Smooth muscle cell (in vitro differentiated cells): ENCODE measurements around the gene BCO2. TPM values are rescaled to one million over a fixed set of nuclear protein-coding genes. Genes with fewer than 3 reads are reported as not detected.

Experiments used
- DNase-seq: peaks from one replicate; lab custom pipeline; 2025; ENCODE audit not compliant: unreplicated experiment; lab: John Stamatoyannopoulos, UW
- H2AFZ ChIP-seq: fragments of 200-600 bp; sonication (generic); 2 replicates; pipeline ENCODE4 v1.6.0; 2016; ENCODE audit warnings: antibody characterized with exemption, low read depth, mild to moderate bottlenecking
- H3F3A ChIP-seq: fragments of 200-600 bp; sonication (generic); 2 replicates; pipeline ENCODE4 v1.6.0; 2017; ENCODE audit warnings: antibody characterized with exemption, low read depth
- H3K27ac ChIP-seq: fragments of 200-600 bp; sonication (generic); 2 replicates; pipeline ENCODE4 v1.5.1; 2016; ENCODE audit warnings: low read depth, mild to moderate bottlenecking
- H3K27me3 ChIP-seq: fragments of 200-600 bp; sonication (generic); 2 replicates; pipeline ENCODE4 v1.6.1; 2016; ENCODE audit warnings: low read depth, mild to moderate bottlenecking
- H3K36me3 ChIP-seq: fragments of 200-600 bp; sonication (generic); 2 replicates; pipeline ENCODE4 v1.5.1; 2016; ENCODE audit warnings: low read depth
- H3K4me1 ChIP-seq: fragments of 200-600 bp; sonication (generic); 2 replicates; pipeline ENCODE4 v1.5.1; 2016; ENCODE audit warnings: low read depth
- H3K4me2 ChIP-seq: fragments of 200-600 bp; sonication (generic); 2 replicates; pipeline ENCODE4 v1.6.0; 2016; ENCODE audit warnings: mild to moderate bottlenecking
- H3K4me3 ChIP-seq: fragments of 200-600 bp; sonication (generic); 2 replicates; pipeline ENCODE4 v1.5.1; 2016; ENCODE audit warnings: mild to moderate bottlenecking
- H3K79me2 ChIP-seq: fragments of 200-600 bp; sonication (generic); 2 replicates; pipeline ENCODE4 v1.6.0; 2016; ENCODE audit warnings: low read depth, mild to moderate bottlenecking
- H3K9ac ChIP-seq: fragments of 200-600 bp; sonication (generic); 2 replicates; pipeline ENCODE4 v1.6.0; 2016; ENCODE audit warnings: low read depth
- H3K9me3 ChIP-seq: fragments of 200-600 bp; sonication (generic); replicated peaks from 2 replicates; pipeline ENCODE4 v1.5.1; 2016; ENCODE audit warnings: low read depth
- H4K20me1 ChIP-seq: fragments of 200-600 bp; sonication (generic); 2 replicates; pipeline ENCODE4 v1.6.0; 2016; ENCODE audit warnings: low read depth
- CTCF ChIP-seq: fragments of 200-600 bp; sonication (generic); IDR thresholded peaks from 2 replicates; pipeline ENCODE4 v1.5.1; 2017; ENCODE audit warnings: borderline replicate concordance, mild to moderate bottlenecking, antibody characterized with exemption; ENCODE audit not compliant: insufficient read depth, poor library complexity, severe bottlenecking
- WGBS: methylation state at CpG from one replicate; pipeline ENCODE4 v1.1.7; 2016; ENCODE audit warnings: low lambda C conversion rate; 5-methylcytosine and 5-hydroxymethylcytosine counted together
- polyA plus RNA-seq: library from polyadenylated mRNA; unstranded; fragments of >200 nt; fragmentation: Nextera tagmentation; extraction: Ambion mirVana; gene quantifications from 2 replicates; pipeline ENCODE4 v1.2.1, GENCODE V29; 2016
- total RNA-seq: library from RNA; depleted of rRNA; stranded (reverse); fragments of >200 nt; gene quantifications from 2 replicates; pipeline ENCODE4 v1.2.3, GENCODE V29; 2014

Gene BCO2
- total and polyA plus RNA-seq, 2 experiments from 2014 or later = 0.82 to 1.8 TPM

GRCh38 chr11:112178428-112178827 lies 3.1 kb downstream of the BCO2 start:
- H2AFZ ChIP-seq = no peak overlapping the region
- no peak overlapping the region for H3K27ac ChIP-seq
- H3K4me1 ChIP-seq = no peaks in the 10 kb centered on the region
- WGBS = 94% methylated on average over 1 of the region's 1 CpG
- no peaks in the 10 kb centered on the region for H3K9me3 ChIP-seq
- TF ChIP-seq CTCF = no peak
- H3K27me3 ChIP-seq = no peaks in the 10 kb centered on the region
- DNase-seq = no peak
- H4K20me1 ChIP-seq = no peaks in the 10 kb centered on the region
- no peaks in the 10 kb centered on the region for H3K79me2 ChIP-seq
- H3K36me3 ChIP-seq = no peaks in the 10 kb centered on the region
- no peak overlapping the region for H3K4me2 ChIP-seq
- H3K4me3 ChIP-seq = peak overlapping the region; percentile 41
- no peaks in the 10 kb centered on the region for H3F3A ChIP-seq
- no peak overlapping the region for H3K9ac ChIP-seq

GRCh38 chr11:112178936-112179335 lies 3.6 kb downstream of the BCO2 start:
- WGBS = 76% methylated on average over 3 of the region's 3 CpGs
- TF ChIP-seq CTCF = no peak
- no peak overlapping the region for H3K4me2 ChIP-seq

GRCh38 chr11:112179601-112180000 lies 4.3 kb downstream of the BCO2 start:
- H3F3A ChIP-seq = no peaks in the 10 kb centered on the region
- H4K20me1 ChIP-seq = no peaks in the 10 kb centered on the region
- H3K36me3 ChIP-seq = no peaks in the 10 kb centered on the region
- DNase-seq = no peak
- no peak overlapping the region for H3K9ac ChIP-seq
- no peak overlapping the region for H3K4me3 ChIP-seq
- no peaks in the 10 kb centered on the region for H3K27me3 ChIP-seq
- H3K9me3 ChIP-seq = no peaks in the 10 kb centered on the region
- H3K4me2 ChIP-seq = no peak overlapping the region
- no peak overlapping the region for H3K27ac ChIP-seq
- TF ChIP-seq CTCF = no peak
- no peaks in the 10 kb centered on the region for H3K79me2 ChIP-seq
- no peaks in the 10 kb centered on the region for H3K4me1 ChIP-seq
- H2AFZ ChIP-seq = no peak overlapping the region

More at GRCh38 chr11:112178936-112179335, 3.6 kb downstream of the BCO2 start:
- no peaks in the 10 kb centered on the region for H3K36me3 ChIP-seq
- H3K4me1 ChIP-seq = no peaks in the 10 kb centered on the region
- H3K4me3 ChIP-seq = peak overlapping the region; percentile 41
- H3K9ac ChIP-seq = no peak overlapping the region
- H4K20me1 ChIP-seq = no peaks in the 10 kb centered on the region
- H3K27me3 ChIP-seq = no peaks in the 10 kb centered on the region
- no peaks in the 10 kb centered on the region for H3K79me2 ChIP-seq
- no peak overlapping the region for H3K27ac ChIP-seq
- H3K9me3 ChIP-seq = no peaks in the 10 kb centered on the region
- H3F3A ChIP-seq = no peaks in the 10 kb centered on the region
- DNase-seq = no peak
- no peak overlapping the region for H2AFZ ChIP-seq

GRCh38 chr11:112182867-112183266 lies 7.6 kb downstream of the BCO2 start:
- Histone ChIP-seq H3F3A (no peaks in the 10 kb centered on the region), H3K79me2 (no peaks in the 10 kb centered on the region), H3K4me1 (no peaks in the 10 kb centered on the region), H3K9me3 (no peaks in the 10 kb centered on the region), H2AFZ (no peak overlapping the region), H3K36me3 (no peaks in the 10 kb centered on the region), H3K27ac (no peak overlapping the region), H3K27me3 (no peaks in the 10 kb centered on the region), H3K4me2 (no peak overlapping the region), H3K4me3 (no peak overlapping the region), H3K9ac (no peak overlapping the region), H4K20me1 (no peaks in the 10 kb centered on the region)
- no peak for TF ChIP-seq CTCF
- DNase-seq = no peak
- 79% methylated on average over 1 of the region's 1 CpG for WGBS
